NCI-H1436 treated with DMSO at 0.1 percent for 48 hours (cell line): Measurements from ENCODE around the gene SQSTM1.

Experiments
- DNase-seq: peaks from one replicate; lab custom pipeline; 2025; lab: John Stamatoyannopoulos, UW

The SQSTM1 gene

DNA sequence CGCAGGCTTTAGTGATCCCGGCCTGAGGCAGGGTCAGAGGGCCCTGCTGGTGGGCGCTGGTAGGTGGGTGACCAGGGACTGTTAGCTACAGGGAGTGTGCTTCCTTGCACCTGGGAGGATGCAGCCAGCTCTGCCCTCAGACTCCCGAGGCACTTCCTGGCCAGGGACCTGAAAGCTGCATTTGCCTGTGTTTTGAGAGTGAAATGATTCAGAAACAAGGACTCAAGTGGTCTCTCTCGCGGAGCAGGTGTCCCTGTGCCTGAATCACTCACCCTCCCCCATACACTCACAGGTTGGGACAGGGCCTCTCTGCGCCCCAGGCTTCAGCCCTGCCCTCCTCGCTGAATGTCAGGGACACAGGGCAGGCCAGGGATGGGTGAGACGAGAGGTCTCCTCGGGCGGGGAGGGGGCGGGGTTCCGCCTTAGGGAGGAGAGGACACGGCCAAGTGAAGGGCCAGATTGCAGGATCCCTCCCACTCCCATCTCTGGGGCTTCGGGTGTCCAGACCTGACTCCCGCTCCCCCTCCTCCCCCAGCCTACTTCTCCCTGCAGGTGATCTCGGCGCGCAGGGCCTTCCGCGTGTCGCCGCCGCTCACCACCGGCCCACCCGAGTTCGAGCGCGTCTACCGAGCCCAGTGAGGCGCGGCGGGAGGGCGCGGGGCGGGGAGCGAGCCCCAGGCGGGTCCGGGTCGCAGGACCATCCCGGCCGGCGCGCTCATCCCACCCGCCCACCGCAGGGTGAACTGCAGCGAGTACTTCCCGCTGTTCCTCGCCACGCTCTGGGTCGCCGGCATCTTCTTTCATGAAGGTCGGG lies 25.4 kb upstream of the SQSTM1 start:
- DNase-seq = no peak

DNA sequence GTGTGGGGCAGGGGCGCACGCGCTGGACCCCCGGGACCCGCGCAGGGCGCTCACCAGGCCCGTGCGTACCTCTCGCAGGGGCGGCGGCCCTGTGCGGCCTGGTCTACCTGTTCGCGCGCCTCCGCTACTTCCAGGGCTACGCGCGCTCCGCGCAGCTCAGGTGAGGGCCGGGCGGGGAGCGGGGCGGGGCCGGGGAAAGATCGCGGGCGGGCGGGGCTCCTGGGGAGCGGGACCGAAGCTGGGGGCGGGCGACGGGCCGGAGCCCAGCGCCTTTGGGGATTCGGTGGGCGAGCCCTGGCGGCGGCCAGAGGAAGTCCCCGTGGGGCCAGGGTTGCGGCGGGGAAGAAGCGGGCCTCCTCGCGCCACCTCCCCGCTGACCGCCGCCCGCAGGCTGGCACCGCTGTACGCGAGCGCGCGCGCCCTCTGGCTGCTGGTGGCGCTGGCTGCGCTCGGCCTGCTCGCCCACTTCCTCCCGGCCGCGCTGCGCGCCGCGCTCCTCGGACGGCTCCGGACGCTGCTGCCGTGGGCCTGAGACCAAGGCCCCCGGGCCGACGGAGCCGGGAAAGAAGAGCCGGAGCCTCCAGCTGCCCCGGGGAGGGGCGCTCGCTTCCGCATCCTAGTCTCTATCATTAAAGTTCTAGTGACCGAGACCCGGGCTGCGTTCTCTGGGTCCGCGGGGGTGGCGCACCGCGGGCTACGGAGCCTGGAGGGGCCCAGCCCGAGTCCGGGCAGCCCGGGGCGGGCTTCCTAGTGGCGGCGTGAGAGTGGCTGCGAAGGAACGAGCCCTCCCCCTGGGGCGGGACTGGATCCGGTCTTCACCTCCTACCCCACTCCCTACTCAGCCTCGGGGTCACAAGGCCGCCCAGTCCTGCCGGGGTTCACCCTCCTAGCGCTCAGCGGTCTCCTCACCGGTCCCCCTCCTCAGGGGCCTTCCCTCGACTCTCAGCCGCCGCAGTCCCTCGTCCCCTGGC lies 24.6 kb upstream of the SQSTM1 start:
- no peak for DNase-seq

- DNase-seq = no peak
Observed at GRCh38 chr5:179796877-179797608, 23.7 kb upstream of the SQSTM1 start.

- DNase-seq = no peak
Observed at GRCh38 chr5:179797741-179798140, 23.0 kb upstream of the SQSTM1 start.

DNA sequence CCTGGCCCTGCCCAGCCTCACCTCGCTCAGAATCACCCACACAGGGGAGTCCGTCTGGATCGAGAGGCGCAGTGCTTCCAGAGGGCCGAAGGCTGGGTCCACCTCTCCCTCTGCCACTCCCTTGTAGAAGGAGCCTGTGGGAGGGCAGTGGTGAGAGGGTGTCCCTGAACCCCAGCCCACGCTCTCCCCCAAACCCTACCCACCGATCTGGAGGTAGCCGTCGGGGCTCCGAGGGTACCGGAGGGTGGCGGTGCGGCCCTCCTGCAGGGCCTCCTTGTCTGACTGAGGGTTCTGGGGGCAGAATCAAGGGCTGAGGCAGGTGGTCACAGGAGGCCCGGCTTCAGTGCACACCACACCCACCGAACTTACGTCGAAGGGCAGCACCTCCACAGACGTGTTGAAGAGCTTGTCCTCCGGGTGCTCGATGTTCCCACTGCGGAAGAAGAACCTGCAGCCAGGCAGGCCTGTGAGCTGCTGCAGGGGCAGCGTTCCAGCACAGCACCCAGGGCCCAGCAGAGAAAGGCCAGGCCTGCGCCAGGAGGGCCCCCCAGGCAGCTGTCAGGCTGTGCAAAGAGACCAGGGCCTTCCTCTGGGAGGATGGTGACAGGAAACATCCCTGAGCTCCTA lies 22.4 kb upstream of the SQSTM1 start:
- no peak for DNase-seq

DNA sequence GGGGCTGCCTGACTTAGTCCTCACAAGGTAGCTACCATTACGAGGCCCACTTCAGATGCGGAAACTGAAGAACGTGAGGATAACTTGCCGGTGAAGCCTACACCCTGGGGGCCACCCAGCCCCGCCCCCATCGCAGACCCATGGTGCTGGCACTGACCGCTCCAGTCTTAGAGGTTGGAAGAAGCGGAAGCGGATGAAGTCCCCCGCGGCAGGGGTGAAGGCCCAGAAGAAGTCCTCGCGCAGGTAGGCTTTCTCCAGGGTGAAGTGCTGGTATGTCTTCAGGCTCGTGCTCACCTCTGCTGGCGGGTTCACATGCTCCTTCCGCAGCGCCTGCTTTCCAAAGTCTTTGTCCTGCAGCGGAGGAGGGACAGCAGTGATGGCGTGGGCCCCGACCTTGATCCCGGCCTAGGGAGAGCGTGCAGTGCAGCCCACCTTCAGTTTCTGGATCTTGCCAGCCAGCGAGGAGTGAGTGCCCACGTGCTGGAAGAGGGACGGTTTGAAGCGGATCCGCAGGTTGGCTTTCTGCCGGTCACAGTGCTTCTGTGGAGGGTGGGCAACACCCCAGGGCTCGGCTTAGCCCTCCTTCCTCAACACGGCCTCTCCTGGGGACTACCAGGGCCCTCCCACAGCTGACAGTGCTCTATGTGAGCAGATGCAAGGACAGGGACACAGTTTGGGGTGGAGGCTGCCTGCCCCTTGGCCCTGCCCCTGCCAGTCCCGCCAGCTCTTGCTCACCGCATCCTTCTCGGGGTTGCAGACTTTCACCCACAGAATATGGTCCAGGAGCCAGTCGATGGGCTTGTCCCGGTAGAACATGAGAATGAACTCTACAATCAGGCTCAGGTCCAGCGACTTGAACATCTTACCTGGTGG lies 21.7 kb upstream of the SQSTM1 start:
- no peak for DNase-seq

DNA sequence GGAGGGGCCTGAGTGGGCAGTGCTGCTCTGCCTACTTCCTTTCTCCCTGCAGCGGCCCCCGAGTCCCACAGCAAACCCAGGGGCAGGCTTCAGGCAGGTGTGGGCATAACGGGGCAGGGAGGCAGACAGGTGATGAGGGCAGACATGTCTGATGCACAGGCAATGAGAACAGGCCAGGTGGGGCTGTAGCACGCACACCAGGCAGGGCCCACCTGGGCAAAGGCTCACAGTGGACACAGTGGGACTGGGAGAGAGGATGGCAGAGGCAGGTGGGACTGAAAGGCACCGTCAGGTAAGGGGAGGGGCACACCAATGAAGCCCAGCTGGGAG lies 21.1 kb upstream of the SQSTM1 start:
- DNase-seq = no peak

DNA sequence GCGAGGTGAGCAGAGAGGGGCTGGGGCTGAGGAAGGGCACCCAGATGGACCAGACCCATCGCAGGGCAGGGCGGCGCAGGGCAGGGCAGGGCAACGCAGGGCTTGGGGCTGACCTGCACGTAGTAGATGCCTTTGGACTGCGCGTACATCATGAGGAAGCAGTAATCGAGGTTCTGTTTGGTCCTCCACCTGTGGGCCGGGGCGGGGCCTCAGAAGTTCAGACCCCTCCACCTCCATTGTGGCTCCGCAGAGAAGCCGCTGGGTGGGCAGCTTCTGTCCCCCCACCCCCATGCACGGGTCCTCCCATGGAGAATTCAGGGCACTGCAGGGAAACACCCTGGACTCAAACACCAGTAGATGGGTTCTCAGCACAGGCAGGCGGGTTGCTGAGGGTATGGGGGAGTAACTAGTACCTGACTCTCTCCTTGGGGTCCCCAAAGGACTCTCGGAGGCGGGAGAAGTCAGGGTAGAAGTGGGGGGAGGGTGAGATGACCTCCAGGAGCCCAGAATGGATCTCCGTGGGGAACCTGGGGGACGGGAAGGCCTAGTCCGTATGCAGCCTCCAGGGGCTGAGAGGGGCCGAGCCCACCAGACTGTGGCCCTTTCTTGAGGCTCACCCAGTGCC lies 20.5 kb upstream of the SQSTM1 start:
- no peak for DNase-seq

DNA sequence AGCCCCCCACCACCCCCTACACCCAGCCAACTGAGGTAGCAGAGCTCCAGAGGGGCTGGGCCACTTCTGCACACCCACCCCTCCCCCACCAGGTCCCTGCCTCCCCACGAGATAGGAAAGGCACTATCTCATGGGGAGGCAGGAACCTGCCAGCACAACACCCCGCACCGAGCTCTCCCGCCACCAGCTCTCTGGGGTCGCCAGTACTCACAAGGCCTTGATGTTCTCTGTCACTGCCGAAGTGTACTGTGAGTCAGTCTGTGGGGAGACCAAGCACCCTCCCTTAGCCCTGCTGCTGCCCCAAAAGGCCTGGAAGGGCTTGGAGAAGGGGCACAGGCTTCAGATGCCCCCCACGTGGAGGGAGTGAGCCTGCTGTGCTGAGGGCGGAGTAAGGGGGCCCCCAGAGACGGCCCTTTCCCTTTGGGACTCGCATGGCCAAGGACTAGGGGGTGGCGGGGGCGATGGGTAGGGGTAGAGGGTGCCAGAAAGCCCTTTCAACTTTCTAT lies 20.0 kb upstream of the SQSTM1 start:
- DNase-seq = no peak

- DNase-seq = no peak
Observed at GRCh38 chr5:179801304-179802206, 19.1 kb upstream of the SQSTM1 start.

DNA sequence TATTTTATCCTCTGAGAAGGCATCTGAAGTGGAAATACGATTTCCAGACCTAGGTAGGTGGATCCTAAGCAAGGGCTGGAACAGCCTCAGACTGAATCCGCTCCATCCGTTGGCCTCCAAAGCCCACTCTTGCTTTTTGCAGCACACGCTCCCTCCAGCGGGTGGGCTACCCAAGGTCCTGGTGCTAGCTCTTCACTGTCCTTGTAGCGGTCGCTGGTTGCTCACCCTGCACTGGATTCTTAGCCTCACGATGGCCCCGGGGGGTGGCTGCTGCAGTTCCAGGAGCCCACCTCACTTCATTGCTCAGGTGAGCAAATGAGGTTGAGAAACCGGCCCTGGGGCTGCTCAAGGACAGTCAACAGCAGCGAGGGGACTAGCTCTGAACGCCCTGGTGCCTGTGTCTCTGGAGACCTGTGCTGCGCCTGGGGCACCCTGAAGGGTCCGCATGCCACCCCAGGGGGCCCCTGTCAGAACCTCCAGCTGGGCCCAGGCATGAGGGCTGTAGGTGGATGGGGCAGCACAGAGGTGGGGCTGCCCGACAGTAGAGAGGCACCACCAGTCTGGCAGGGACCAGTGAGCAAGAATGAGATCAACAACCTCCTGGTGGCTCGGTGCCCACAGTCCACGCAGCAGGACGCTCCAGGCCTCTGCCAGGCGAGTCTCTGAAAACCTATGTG lies 18.4 kb upstream of the SQSTM1 start:
- no peak for DNase-seq

- DNase-seq = no peak
Observed at GRCh38 chr5:179802950-179803562, 17.6 kb upstream of the SQSTM1 start.

DNA sequence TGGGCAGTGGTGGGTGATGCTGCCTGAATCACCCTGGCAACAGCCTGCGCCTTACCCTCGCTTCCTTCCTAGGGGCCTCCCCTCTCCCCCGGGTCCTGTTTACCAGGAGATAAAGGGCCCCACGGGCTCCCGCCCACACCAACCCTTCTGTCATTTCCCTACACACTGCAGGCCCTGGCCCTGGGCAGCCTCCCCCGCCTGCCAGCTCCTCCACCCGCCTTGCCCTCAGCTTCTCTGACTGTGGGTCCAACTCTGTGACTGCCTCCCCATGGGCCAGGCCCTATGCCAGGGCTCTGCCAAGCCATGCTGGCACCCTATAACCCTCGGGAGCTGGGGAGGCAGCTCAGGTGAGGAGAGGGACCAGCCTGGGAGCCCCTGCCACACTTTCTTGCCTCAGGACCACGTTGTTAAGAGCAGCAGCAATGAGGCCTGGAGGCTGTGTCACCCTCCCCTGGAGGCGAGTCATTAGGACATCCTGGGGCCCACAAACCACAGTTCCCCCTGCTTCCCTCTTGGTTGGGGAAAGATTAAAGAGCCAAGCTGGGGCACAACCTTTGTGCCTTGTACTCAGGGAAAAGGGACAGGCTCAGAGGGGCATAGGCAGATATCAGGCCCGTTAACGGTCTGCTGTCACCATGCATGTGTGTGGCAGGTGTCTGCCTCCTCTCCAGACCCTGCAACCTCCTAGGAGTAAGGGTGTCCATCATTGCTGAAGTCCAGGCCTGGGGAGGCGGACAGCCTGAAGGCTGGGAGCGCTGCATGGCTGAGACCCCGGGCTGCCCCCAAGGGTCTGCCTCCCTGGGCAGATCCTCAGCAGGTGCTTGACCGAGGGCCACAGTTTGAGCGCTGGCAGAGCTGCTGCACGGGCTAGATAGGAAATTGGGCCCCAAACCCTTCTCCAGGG lies 16.8 kb upstream of the SQSTM1 start:
- no peak for DNase-seq

DNA sequence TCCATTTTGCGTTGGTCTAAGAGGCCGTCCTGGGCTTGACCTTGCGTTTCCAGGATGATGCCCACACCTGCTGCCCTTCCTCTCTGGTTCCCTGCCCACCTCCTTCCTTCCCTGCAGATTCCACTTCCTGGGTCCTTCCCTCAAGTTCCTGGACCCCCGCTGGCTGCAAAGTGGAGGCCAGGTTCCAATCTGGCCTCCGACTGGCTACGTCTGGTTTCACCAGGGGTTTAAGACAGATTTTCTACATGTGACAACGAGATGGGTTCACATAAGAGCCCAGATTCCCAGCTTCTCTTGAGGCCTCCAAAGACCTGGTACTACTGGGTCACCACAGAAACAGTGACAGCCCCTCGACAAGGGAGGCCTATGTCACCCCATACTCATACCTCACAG lies 16.2 kb upstream of the SQSTM1 start:
- DNase-seq = no peak

- no peak for DNase-seq
Observed at GRCh38 chr5:179805070-179805528, 15.6 kb upstream of the SQSTM1 start.

GRCh38 chr5:179805529-179806249 lies 15.0 kb upstream of the SQSTM1 start:
- no peak for DNase-seq
